ENCODE results near the gene RBBP8.

The RBBP8 gene

DNA sequence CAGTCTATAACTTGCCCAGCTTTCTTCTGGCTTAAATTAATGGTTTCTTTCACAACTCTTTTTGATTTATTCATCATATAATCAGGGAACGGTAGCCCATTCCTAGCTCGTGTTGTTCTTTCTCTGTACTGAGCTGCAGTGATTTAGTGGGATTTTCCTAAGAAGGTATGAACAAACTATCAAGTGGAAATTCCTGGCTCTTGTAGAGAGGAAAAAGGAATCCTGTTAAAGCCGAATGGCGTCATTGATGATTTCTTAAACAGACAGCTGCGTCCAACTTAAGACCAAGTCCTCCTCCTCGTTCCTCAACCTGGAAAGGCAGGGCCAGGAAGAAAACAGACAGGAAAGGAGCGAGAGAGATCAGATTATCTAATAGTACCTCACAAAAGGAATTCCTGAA, 132.9 kb downstream of the RBBP8 start:
- no peak for DNase-seq

- no peak for DNase-seq
Observed at GRCh38 chr18:23066504-23067039, 133.4 kb downstream of the RBBP8 start.

DNA sequence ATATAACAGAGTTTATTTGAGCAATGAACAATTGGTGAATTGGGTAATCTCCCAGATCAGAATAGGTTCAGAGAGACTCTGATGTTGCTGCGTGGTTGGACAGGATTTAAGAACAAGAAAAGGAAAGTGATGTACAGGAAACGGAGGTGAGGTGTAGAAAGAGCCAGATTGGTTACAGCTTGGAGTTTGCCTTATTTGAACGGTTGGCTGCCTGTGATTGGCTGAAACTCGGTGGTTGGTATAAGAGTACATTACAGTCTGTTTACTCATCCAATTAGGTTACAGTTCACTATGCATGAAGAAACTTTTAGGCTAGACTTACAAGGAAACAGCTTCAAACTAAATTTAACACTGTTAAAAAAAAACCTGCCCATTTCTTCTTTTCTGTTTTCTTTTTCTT, 134.1 kb downstream of the RBBP8 start:
- no peak for DNase-seq

DNA sequence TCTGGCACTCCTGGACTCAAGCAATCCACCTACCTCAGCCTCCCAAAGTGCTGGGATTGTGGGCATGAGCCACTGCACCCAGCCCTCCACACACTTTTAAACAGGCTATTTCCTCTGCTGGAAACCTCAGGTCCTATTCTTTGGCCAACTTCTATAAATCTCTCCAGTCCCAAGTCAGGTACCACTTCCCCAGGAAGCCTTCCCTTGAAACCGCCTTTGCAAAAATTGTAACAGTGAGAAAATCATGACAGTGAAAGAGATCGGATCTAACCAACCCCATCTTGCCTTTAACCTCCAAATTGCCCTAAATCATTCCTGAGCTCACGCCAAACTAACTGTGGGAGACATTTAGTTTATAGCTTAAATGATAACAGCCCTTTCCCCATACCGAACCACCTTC, 134.9 kb downstream of the RBBP8 start:
- DNase-seq = no peak

DNA sequence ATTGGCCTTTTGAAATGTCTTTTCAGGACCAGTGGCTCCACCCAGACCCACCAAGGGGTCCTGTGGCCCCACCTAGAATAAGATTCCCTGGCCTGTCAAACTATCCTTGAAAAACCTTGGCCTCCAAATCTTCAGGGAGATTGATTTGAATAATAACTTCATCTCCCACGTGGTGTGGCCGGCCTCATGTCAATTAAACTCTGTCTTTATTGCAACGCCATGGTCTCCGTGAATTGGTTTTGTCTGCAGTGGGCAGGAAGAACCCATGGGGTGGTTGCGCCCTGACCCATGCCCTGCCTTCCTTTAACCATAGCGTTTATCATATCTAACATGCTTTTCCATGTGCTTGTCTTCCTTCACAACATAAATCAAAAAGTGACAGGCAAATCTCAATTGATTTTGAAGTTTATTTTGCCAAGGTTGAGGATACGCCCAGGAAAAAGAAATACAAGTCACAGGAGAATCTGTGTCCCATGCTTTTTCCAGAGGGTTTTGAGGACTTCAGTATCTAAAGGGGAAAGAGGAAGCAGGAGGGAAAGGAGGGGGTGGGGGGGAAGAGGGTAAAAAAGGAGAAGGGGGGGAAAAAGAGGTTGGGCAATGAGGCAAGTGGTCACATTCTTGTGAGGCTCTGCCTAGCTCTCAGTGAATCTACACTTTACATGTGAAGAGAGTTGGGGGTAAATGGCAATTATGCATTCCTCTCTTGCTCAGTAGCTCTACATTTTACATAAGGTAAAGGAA, 135.6 kb downstream of the RBBP8 start:
- peak; percentile 70 for DNase-seq

DNA sequence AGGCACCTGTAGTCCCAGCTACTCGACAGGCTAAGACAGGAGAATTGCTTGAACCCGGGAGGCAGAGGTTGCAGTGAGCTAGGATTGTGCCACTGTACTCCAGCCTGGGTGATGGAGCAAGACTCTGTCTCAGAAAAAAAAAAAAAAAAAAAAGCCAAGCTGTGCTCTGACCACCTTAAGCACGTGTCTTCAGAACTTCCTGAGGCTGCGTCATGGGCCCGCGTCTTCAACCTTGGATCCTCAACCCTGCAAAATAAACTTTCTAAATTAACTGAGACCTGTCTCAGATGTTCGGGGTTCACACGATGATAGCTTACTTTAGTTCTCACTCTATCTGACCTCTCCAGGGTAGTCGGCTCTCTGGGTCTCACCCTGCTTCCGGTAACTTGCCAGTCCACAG, 136.4 kb downstream of the RBBP8 start:
- no peak for DNase-seq

- DNase-seq = no peak
Observed at GRCh38 chr18:23069898-23070297, 136.8 kb downstream of the RBBP8 start.

- DNase-seq = peak; percentile 98
Observed at GRCh38 chr18:23071285-23071684, 138.2 kb downstream of the RBBP8 start.

GRCh38 chr18:23072079-23072478, 139.0 kb downstream of the RBBP8 start:
- no peak for DNase-seq

DNA sequence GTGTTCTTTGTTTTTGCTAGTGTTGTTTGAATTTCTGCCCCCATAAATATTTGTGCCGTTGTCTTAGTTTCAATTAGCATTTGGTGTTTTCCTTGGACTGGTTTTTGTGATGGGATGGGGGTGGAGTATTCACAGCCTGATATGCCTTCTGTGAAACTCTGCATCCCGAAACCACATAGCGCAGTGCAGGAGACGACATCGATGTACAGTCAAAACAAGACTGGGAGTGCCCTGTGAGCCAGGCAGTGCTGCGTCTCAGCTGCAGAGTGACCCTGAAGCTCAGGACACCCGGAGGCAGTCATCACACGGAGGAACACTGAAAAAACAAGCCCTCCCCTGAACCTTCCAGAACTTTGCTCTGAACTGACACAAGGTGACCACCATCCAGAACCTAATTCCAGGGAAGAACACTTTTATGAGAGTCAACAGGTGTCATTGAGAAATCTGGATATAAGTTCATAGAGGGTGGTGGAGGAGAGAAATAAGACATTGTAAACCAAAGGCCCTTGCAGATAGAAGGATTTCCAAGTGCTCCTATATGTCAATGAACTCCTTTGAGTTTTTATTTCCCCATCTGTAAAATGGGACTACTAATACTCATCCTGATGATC, 141.0 kb downstream of the RBBP8 start:
- no peak for DNase-seq

Data from GF-D8 (cell line).